NCI-H1417 (cell line): ENCODE data around the gene TLL2.

Source experiments
- DNase-seq, 3 experiments: peaks; one replicate each; lab custom pipeline; 2025; lab: John Stamatoyannopoulos, UW

Gene TLL2

DNA sequence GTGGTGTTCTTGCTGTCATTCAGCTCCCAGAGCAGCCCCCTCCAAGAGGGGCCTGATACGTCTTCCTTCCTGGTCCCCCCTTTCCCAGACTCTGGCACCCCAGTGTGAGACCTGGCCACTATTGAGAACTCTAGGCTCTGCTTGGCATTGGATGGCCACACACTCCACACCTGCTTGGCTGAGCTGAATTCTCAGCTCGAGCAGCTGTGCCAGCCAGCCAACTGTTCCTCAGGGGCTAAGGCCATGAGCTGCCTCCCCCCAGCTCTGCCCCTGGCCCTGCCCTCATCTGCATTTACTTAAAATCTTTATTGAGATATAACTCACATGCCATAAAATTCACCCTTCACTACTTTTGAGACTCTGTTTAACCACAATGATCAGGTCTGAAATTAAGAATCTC is 6.7 kb downstream of the TLL2 start:
- DNase-seq = no peak

GRCh38 chr10:96505150-96506136 is 8.3 kb downstream of the TLL2 start:
- no peak for DNase-seq

DNA sequence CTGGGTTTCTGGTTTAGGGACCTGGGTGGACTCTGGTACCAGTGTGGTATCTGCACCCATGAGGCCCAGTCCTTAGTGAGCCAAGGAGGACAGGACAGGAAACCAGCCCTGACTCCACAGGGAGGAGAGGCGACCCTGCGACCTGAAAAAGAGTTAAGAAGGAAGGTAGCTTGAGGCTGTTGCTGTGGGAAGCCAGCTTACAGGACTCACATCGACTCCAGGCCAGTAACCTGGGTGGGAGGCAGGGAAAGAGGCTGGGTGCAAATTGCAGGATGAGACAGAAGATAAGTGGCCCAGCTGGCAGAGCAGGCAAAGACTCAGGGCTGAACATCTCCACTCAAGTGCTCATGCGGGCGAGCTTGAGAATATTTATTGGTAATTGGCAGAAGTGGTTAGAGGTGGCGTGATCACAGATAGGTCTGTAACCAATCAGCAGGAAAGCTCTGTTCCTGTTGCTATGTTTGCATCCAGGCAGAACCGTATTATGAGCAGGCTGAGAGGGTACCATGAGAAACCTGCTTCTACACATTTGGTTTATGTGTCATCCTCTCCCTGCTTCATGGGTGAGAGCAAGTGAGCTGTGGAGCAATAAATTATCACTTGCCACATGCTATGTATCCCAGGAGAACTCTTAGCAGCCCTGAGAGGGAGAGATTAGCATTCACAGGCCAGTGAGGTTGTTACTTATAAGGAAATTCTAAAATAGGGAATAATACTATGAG is 11.0 kb downstream of the TLL2 start:
- peak; percentile 38 to 87 (median 78) for DNase-seq

- no peak for DNase-seq
These were observed 11.7 kb downstream of the TLL2 start for GRCh38 chr10:96501985-96502384.

GRCh38 chr10:96500519-96500918 is 13.2 kb downstream of the TLL2 start:
- DNase-seq = no peak

- DNase-seq = no peak
These were observed 13.7 kb downstream of the TLL2 start for GRCh38 chr10:96500050-96500449.

GRCh38 chr10:96497391-96497790 is 16.3 kb downstream of the TLL2 start:
- DNase-seq = no peak

- DNase-seq = no peak
These were observed 17.3 kb downstream of the TLL2 start for GRCh38 chr10:96496281-96496925.

- no peak for DNase-seq
These were observed 18.2 kb downstream of the TLL2 start for GRCh38 chr10:96495544-96495943.

- DNase-seq = no peak
These were observed 19.0 kb downstream of the TLL2 start for GRCh38 chr10:96494694-96495093.

DNA sequence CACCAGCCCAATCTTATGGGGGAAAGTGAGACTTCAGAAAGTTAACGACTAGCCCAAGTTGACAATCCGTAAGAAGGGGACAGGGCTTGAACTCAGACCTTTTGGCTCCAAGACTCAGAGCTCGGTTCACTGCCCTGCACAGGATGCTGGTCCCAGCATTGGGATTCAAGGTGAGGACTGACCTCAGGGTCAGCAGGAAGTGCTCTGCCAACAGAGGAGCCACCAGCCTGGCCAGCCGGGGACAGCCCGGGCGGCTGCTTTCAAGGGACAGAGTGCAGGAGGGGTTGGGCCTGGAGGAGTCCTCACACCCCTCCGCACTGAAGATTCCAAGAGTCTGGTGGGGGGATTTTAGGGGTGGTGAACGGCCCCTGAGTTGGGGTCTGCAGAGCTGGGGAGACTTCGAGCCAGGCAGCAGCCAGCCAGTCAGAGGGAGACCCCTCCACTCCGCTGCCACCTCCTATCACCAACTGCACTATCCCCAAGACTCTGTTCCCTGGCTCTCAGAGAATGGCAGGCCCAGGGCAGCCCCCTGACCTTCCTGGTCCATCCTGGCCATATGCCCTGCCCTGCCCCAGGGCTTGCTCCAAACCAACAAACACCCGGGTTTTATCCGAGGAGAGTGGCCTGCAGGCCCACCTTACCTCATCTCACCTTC is 19.7 kb downstream of the TLL2 start:
- no peak for DNase-seq

DNA sequence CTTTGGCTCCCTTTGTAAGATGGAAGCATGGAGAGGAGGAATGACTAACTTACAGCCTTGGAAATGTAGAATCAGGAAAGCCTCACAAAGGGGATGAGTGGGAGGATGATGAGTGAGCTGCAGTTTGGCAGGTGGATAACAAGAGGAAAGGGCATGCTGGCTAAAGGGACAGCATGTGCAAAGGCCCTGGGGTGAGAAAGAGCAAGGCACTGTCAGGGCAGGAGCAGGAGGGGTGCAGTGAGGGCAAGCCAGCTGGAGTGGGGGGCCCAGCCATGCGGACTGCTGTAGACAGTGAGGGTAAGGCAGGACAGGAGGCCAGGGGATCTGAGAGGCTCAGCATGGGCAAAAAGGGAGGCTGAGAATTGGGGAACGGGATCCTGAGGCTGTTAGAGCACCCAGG is 20.5 kb downstream of the TLL2 start:
- no peak for DNase-seq

DNA sequence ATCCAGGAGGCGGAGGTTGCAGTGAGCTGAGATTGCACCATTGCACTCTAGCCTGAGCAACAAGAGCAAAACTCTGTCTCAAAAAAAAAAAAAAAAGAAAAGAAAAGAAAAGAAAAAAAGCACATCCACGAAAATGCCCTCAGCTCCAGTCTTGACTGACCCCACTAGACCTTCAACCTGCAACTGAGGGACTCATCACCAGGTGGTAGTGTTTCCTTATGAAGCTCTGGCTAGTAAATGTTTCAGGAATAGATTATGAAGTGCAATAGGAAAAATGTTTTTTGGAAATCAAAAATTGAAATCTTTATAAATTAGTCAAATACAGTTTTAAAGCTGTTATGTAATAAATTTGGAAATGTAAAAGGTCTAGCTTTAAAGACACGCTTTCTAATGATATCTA is 22.4 kb downstream of the TLL2 start:
- DNase-seq = peak in 2 of 3 experiments; percentile 17 to 26

- DNase-seq = no peak
These were observed 25.4 kb downstream of the TLL2 start for GRCh38 chr10:96488161-96488935.

DNA sequence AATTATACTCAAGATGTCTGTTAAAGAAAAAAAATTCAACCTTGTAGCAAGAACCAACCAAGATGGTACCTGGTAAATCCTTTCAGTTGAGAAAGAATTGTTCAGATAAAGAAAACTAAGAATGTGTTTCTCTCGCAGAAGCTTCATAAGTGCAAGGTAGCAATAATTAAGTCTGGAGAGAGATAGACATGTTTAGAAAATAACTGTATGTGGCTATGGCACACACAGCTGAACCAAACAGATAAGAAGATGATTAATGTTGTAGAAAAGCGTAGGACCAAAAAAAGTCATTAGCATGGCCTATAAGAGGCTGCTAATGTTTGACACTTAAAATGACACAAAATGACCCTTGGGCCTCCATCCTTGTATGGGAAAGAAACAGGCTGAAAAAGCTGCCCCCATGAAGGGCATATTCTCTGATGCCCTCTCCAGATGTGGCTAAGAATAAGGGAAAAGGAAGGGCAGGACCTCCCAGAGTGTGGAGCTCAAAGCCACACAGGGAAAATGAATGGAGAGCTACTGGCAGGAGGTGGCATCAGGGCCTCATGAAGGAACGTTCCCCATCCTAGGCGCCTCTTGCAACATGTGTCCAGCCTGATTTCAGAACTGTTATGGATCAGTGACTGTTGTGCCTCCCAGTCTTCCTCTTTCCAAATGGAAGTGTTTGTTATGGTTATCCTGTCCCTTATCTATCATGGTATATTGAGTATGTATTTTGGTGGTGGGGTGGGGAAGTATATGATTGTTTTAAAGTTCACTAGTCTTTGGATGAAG is 30.7 kb downstream of the TLL2 start:
- no peak for DNase-seq

- no peak for DNase-seq
These were observed 35.4 kb downstream of the TLL2 start for GRCh38 chr10:96478355-96478754.

- no peak for DNase-seq
These were observed 39.9 kb downstream of the TLL2 start for GRCh38 chr10:96473866-96474265.

- peak; percentile 3 to 27 (median 3) for DNase-seq
These were observed 43.5 kb downstream of the TLL2 start for GRCh38 chr10:96470116-96470743.

DNA sequence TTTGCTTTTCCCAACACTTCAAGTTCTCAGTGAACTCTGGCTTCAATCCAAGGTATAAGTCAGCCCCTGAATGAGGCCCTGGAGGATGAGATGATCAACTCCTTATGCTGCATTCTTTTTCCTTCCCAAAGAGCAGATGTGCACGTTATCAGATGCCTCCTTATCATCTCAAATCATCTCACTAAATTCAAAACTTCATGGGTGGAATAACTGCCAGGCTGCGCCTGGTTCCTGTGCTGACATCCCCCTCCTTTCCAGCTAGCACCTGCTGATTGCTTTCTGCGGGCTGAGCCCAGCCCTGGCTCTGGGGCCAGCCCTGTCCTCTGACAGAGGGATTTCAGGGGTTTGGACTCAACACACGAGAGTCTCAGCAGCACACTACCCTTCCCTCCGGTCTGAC is 44.9 kb downstream of the TLL2 start:
- no peak for DNase-seq

- no peak for DNase-seq
These were observed 48.1 kb downstream of the TLL2 start for GRCh38 chr10:96465599-96465998.
